ENCODE data around the gene CBX3. TPM values are rescaled to one million over a fixed set of nuclear protein-coding genes. Genes with fewer than 3 reads are reported as not detected.
"Not testable (repeated sequence)": the region's sequence is repeated elsewhere in the genome, so short reads cannot be mapped to it uniquely, and the experiment has no call there.

The CBX3 gene
- polyA plus RNA-seq, 5 donors: 244 to 380 (median 298) TPM

DNA sequence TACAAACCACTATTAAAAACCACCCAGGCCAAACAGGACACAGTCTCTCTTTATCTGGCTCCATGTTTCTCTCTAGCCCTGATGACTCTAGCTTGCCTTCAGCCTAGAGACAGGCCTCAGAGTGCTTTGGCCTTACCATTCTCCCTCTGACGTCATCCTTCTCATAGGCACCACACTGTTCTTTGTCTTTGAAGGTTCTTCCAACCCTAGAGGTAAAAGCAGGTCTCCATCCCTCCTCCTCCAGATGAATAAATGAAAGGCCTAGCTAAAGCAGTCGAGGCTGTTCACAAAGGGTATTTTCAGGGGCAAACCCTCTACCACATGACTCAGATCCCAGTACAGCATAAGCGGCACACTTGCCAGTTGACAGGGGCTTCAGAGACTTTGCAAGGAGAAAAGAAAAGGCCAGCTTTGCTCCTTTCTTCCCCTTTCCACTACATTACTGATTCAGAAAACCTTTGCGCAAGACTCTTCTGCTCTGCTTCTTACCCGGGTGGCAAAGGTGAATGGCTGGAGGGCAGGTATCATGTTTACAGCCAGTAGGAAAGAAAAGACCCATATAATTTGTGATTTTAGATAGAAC, 34.8 kb upstream of the CBX3 start:
- DNase-seq: no peak

DNA sequence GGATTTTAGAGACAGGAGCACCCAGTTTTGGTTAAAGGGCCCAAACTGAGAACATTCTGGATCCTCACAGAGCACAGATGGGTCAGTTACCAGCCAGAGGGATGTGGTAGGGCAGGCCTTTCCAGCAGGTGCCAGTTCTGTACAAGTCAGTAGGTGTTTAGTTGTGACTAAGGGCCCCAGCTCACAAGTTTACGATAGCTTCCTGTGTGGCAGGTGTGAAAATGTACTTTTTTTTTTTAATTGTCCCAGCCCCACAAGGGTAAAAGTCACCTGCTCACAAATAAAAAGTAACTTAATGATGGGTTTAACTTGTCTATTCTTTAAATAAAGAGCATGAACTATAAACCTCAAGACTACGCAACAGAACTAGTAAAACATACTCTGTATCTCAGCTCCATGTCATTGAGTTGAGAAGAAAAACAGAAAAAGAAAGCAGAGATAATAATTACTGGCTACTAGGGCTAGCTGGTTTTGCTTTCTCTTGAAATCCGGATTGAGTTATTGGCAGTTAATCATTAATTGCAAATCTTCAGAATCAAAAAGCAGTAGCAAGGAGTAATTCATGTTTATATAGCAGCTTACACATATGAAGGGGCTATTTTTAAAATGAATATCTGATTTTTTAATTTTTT, 34.1 kb upstream of the CBX3 start:
- no peak for DNase-seq

DNA sequence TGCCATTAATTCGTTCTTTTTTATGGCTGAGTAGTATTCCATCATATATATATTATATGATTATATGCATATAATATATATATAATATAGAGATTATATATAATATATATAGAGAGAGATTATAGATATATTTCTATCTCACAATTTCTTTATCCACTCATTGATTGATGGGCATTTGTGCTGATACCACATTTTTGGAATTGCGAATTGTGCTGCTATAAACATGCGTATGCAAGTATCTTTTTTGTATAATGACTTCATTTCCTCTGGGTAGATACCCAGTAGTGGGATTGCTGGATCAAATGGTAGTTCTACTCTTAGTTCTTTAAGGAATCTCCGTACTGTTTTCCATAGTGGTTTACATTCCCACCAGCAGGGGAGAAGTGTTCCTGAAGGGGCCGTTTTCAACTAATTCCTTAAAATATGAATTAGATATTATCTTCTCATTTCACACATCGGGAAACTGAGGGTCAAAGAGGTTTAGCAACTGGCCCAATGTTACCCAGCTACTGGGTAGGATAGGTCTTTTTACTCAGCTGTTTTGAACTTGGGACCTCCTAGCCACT, 33.0 kb upstream of the CBX3 start:
- no peak for DNase-seq

DNA sequence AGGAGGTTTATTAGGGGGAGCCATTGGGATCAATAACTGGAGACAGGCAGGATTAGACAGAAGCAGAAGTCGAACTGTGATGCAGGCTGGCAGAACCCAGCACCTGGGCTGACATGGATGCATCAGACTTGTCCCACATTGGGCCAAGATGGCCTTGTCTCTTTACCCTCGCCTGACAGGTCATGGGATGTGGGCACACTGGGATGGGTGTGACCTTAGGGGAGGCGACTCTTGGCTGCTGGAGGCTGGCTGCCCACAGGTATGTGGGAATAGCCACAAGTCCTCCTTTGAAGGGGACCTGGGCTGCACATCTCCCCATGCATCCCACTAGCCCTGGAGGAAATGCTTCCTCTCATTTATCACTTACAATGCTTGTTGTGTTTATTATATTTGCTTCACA, 32.3 kb upstream of the CBX3 start:
- DNase-seq: no peak

DNA sequence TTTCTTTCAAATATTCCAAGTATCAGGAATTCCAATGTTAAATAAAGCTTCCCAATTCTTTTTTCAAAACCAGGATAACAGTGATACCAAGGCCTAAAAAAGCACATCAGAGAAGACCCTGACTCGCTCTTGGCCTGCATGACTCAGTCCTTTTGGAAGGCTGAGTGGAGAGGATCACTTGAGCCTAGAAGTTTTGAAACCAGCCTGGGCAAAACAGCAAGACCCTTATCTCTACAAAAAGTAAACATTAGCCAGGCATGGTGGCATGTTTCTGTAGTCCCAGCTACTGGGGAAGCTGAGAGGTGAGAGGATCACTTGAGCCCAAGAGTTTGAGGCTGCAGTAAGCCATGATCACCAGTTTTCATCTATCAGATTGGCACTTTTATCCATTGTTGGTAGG, 30.9 kb upstream of the CBX3 start:
- DNase-seq: no peak

DNA sequence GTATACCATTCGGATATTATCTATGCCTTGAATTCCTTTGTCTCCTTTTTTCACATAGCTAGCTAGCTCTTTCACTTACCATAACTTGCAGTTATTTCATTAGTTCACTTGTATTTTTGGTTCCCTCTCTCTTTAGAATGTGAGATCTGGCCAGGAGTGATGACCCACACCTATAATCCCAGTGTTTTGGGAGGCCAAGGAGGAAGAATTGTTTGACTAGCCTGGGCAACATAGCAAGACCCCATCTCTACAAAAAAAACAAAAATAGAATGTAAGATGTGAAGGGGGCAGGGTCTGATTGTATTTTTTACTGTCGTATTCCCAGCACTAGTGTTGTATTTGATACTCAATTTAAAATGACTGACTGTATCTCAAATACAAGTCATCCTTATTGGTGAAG, 29.9 kb upstream of the CBX3 start:
- DNase-seq: no peak

DNA sequence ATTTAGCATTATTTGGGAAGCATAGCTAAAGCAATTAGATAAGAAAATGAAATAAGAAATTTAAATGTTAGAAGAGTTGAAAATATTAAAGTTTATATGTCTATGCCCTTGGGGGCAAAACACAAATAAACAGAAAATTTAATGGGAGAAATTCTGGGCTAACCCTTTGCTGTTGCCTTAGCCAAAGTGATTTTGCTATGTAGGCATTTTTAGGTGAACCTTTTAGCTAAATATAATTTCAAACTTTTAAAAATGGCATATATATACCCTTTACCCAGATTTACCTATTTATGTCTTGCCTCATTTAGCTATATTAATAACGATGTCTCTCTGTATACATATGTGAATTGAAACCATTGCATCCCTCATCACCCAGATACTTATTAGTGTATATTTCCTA, 29.5 kb upstream of the CBX3 start:
- no peak for DNase-seq

DNA sequence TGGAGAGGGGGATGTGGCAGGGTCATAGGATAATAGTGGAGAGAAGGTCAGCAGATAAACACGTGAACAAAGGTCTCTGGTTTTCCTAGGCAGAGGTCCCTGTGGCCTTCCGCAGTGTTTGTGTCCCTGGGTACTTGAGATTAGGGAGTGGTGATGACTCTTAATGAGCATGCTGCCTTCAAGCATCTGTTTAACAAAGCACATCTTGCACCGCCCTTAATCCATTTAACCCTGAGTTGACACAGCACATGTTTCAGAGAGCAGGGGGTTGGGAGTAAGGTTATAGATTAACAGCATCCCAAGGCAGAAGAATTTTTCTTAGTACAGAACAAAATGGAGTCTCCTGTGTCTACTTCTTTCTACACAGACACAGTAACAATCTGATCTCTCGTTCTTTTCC, 25.6 kb upstream of the CBX3 start:
- not testable (repeated sequence) for DNase-seq

DNA sequence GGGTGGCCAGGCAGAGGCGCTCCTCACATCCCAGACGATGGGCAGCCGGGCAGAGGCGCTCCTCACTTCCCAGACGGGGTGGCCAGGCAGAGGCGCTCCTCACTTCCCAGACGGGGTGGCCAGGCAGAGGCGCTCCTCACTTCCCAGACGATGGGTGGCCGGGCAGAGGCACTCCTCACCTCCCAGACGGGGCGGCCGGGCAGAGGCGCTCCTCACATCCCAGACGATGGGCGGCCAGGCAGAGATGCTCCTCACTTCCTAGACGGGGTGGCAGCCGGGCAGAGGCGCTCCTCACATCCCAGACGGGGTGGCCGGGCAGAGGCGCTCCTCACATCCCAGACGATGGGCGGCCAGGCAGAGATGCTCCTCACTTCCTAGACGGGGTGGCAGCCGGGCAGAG, 24.8 kb upstream of the CBX3 start:
- not testable (repeated sequence) for DNase-seq

DNA sequence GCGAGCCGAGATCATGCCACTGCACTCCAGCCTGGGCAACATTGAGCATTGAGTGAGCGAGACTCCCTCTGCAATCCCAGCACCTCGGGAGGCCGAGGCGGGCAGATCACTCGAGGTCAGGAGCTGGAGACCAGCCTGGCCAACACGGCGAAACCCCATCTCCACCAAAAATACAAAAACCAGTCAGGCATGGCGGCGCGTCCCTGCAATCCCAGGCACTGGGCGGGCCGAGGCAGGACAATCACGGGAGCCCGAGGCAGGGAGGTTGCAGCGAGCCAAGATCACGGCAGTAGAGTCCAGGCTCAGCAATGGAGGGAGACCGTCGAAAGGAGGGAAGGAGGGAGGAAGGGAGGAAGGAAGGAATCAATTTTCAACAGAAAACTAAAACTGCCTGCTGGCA, 24.3 kb upstream of the CBX3 start:
- DNase-seq: not testable (repeated sequence)

DNA sequence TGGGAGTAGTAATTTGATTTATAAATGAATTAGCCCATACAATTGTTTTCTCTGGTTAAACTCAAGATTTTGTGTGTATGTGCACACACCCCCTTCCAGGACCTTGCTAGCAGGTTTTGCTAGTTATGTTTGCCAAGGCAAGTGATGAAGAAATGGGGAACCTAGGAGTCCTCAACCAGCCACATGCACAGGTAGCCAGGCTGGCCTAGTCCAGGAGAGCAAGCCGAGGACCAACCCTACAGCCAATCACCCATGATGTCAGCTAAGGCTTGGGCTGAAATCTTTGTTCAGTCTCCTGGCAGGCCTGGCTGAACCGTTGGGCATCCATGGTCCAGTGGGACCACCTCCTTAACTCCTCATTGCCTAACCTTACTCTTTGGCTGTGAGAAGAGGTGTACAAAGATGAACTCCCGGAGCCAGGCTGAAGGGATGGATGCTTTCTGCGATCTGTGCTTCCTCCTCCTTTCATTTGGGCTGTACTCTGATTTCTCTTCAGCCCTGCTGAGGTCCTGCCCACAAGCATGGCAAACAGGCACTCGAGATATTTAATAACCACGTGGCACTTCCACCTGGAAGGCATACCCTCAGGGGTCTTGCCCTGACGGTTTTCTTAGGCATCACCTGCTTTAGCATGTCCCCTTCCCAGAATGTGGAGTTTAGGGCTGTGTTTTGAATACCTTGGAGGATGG, 23.1 kb upstream of the CBX3 start:
- no peak for DNase-seq

DNA sequence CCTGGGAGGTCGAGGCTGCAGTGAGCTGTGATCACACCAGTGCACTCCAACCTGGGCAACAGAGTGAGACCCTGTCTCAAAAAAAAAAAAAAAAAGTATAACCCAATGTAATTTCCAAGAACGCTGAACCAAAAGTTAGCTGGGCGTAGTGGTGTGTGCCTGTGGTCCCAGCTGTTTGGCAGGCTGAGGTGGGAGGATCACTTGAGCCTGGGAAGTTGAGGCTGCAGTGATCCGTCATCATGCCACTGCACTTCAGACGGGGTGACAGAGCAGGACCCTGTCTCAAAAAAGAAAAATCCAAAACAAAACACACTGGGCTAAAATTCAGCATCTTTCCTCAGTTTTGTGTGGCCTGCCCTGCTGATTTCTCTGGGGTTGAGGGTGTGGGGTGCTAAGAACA, 22.1 kb upstream of the CBX3 start:
- DNase-seq: no peak

DNA sequence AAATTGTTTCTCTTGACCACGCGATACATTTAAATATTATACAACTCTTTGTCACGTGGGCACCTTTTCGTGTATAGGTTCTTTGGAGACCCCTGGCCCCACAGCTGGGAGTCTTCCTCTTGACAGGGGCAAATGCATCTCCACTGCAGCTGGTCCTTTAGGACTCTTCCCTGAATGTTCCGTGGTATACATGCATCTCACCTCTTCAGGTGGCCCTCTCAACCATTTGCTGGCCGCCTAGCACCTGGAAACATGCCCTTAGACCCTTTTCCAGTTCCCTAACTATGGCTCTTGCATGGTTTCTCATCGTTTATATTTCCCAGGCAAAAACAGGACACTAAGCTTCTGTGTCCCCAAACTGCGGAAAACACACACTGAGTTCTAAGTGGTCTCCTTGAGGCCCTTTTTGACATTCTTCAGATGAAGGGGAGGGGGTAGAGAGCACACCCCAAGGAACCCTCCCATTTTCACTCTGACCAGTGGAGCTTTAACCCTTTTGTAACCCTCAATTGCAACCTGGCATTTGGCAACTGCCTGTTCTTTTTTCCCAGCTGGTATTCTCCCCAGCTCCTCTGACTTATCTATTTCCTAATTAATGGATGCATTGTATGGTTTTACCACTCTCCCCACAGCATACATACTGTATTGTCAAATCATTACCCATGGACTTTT, 21.6 kb upstream of the CBX3 start:
- DNase-seq: no peak

DNA sequence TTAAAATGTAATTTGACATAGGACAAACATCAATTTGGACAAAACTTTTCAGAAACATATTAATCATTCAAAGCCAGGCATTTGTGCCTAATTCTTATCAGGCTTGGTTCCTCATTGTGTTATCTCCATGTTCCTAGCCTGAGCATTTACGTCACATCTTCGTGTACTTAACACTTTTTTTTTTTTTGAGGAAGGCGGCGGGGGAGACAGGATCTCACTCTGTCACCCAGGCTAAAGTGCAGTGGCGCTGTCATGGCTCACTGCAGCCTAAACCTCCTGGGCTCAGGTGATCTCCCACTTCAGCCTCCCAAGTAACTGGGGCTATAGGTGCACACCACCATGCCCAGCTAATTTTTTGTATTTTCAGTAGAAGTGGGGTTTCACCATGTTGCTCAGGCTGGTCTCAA, 20.8 kb upstream of the CBX3 start:
- DNase-seq: no peak

DNA sequence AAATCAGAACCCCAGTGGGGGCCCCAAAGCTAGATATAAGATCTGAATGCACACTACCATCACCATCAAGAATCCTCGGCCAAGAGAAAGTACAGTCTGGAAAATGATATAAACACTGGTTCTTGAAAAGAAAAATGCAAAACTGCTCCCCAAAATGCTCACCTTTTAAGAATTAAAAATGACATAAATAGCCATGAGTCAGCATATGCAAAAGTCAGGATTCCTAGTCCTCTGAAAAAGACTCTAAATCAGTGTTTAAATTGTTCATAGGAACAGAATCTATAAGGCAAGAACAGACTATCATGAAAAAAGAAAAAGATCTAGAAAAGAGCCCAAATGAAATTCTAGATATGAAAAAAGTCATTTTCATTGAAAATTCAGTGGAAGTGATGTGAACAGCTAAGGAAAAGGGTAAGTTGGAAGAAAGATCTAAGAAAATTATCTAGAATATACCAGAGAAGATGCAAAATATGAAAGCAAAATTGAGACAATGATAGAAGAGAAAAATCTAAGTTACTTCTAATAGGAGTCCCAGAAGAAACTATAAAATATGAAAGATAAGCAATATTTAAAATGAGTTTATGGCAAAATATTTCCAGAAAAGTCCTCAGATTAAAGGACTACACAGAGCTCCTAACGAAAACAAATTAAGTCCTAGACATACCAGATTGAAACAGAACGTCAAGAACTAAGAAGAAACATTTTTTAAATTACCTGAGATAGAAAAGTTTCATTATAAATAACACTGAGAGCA, 19.9 kb upstream of the CBX3 start:
- no peak for DNase-seq

DNA sequence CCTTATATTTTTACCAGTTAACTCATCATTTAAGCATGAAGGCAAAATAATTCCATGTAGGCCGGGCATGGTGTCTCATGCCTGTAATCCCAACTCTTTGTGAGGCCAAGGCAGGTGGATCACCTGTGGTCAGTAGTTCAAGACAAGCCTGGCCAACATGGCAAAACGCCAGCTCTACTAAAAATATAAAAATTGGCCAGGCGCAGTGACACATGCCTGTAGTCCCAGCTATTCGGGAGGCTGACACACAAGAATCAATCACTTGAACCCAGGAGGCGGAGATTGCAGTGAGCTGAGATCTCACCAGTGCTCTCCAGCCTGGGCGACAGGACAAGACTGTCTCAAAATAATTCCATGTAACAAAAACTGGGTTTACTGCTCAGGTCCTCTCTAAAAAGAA, 19.3 kb upstream of the CBX3 start:
- no peak for DNase-seq

DNA sequence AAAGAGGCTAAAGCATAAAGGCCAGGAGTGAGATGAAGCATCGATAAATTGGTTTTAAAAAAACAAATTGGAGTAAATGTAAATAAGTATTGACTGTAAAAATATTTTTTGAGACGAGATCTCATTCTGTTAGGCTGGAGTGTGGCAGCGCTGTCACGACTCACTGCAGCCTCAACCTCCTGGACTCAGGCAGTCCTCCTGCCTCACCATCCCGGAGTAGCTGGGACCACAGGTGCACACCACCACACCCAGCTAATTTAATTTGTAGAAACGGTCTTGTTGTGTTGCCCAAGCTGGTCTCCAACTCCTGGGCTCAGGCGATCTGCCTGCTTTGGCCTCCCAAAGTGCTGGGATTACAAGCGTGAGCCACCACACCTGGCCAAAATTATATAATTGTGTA, 18.8 kb upstream of the CBX3 start:
- DNase-seq: no peak

DNA sequence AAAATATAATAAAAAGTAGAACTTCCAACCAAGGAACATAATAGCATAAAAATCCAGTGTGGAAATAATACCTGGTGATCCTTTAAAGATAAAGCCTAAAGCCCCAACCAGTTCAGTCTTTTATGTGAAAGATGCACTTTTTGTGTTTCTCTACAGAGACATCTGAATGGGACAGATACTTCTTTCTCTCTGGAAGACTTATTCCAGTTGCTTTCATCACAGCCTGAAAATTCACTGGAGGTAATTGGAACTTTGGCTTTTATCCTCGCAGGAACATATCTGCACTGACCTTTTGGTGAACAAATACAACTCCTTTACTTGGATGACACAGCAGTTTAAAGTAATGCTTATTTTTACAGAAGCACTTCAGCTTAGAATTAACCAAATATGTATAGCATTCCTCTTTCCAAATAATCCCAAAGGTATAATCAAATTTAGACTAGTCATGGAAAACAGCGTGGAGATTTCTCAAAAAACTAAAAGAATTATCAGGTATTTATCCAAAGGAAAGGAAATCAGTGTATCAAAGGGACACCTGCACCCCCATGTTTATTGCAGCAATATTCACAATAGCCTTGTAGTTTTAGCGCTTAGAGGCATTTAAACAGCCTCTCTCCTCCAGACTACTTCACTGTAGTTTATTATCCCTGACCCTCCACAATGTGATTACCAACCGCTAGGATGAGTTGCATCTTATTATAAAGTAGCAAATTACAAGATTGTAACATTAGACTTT, 17.8 kb upstream of the CBX3 start:
- no peak for DNase-seq

DNA sequence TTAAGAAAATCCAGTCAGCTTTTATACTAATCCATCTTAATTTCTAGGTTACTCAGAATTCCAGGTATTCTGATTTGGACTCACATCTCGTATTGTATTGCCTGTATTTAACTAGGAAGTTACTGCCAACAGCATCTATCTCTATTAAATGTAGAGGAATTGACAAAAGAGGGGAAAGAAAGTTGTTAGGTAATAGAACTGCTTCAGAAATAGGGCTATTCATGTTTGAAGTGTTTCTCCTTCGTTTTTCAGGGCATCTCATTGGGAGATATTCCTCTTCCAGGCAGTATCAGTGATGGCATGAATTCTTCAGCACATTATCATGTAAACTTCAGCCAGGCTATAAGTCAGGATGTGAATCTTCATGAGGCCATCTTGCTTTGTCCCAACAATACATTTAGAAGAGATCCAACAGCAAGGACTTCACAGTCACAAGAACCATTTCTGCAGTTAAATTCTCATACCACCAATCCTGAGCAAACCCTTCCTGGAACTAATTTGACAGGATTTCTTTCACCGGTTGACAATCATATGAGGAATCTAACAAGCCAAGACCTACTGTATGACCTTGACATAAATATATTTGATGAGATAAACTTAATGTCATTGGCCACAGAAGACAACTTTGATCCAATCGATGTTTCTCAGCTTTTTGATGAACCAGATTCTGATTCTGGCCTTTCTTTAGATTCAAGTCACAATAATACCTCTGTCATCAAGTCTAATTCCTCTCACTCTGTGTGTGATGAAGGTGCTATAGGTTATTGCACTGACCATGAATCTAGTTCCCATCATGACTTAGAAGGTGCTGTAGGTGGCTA, 17.1 kb upstream of the CBX3 start:
- DNase-seq: not testable (repeated sequence)

DNA sequence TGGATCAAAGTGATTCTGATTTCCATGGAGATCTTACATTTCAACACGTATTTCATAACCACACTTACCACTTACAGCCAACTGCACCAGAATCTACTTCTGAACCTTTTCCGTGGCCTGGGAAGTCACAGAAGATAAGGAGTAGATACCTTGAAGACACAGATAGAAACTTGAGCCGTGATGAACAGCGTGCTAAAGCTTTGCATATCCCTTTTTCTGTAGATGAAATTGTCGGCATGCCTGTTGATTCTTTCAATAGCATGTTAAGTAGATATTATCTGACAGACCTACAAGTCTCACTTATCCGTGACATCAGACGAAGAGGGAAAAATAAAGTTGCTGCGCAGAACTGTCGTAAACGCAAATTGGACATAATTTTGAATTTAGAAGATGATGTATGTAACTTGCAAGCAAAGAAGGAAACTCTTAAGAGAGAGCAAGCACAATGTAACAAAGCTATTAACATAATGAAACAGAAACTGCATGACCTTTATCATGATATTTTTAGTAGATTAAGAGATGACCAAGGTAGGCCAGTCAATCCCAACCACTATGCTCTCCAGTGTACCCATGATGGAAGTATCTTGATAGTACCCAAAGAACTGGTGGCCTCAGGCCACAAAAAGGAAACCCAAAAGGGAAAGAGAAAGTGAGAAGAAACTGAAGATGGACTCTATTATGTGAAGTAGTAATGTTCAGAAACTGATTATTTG, 16.3 kb upstream of the CBX3 start:
- no peak for DNase-seq

Data from right lung (tissue), 5 donors.